Omental fat pad (tissue), 4 donors: ENCODE results near the gene FDPS. TPM values are rescaled to one million over a fixed set of nuclear protein-coding genes. Genes with fewer than 3 reads are reported as not detected.
"Not testable (repeated sequence)": the region's sequence is repeated elsewhere in the genome, so short reads cannot be mapped to it uniquely, and the experiment has no call there.

ENCODE experiments used
- ATAC-seq: fragments of 150-250 bp; one replicate; pipeline ENCODE4 v1.9.1; 2016; ENCODE audit warnings: mild to moderate bottlenecking, moderate library complexity; ENCODE audit not compliant: low FRiP score
- DNase-seq: peaks from one replicate; pipeline ENCODE4 v3.0.0-alpha.2; 2019; ENCODE audit warnings: low spot score
- total RNA-seq, 4 donors: library from RNA; depleted of rRNA; stranded (reverse); fragments of >200 nt; gene quantifications; one replicate each; pipeline ENCODE4 v1.1.0, GENCODE V29; 2016
- TF ChIP-seq, protein P1 (sequence below), 3 donors: fragments of 450-650 bp; IDR thresholded peaks; one replicate each; pipeline ENCODE4 v1.5.1; 2016 to 2017; ENCODE audit warnings: antibody characterized with exemption in 3 of 3, mild to moderate bottlenecking in 3 of 3, moderate library complexity in 2 of 3

Gene FDPS
- total RNA-seq, 4 donors from 2014 or later = 73.9 to 151 (median 87.7) TPM

DNA sequence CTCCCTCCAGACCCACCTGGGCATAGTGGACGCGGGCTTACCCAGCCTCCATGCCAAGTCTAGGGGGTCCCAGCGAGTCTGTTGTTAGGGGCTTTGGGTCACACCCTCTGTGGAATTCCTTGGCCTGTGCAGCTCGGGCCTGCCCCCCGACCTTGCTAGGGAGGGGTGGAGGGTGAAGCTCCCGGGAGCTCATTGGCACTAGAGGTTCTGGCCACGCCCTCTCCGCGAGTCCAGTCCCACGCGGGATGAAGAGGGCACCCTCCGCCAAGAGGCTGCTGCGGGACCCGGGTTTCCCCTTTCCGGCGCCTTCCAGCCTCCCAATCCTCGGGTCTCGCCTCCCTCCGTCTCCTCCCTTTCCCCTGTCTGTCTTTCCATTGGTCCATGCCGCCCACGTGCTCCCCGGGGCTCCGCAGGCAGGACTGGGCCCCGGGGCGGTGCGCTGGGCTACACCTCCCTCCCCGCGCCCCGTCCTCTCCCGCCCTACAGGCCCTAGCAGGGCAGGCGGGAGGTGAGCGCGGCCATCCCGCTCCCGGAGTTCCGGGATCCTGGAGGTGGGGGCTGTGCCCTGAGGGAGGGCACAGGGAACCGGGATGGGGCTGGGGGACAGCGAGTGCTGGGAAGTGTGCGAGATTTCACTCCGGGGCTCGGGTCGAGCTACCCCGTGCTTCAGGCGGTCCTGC lies 15.5 kb downstream of the FDPS start:
- ATAC-seq (peak; percentile 83), DNase-seq (peak; percentile 77)
- TF ChIP-seq, protein P1, sequence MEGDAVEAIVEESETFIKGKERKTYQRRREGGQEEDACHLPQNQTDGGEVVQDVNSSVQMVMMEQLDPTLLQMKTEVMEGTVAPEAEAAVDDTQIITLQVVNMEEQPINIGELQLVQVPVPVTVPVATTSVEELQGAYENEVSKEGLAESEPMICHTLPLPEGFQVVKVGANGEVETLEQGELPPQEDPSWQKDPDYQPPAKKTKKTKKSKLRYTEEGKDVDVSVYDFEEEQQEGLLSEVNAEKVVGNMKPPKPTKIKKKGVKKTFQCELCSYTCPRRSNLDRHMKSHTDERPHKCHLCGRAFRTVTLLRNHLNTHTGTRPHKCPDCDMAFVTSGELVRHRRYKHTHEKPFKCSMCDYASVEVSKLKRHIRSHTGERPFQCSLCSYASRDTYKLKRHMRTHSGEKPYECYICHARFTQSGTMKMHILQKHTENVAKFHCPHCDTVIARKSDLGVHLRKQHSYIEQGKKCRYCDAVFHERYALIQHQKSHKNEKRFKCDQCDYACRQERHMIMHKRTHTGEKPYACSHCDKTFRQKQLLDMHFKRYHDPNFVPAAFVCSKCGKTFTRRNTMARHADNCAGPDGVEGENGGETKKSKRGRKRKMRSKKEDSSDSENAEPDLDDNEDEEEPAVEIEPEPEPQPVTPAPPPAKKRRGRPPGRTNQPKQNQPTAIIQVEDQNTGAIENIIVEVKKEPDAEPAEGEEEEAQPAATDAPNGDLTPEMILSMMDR (IDR thresholded peaks at IDR 0.05) = no peak

DNA sequence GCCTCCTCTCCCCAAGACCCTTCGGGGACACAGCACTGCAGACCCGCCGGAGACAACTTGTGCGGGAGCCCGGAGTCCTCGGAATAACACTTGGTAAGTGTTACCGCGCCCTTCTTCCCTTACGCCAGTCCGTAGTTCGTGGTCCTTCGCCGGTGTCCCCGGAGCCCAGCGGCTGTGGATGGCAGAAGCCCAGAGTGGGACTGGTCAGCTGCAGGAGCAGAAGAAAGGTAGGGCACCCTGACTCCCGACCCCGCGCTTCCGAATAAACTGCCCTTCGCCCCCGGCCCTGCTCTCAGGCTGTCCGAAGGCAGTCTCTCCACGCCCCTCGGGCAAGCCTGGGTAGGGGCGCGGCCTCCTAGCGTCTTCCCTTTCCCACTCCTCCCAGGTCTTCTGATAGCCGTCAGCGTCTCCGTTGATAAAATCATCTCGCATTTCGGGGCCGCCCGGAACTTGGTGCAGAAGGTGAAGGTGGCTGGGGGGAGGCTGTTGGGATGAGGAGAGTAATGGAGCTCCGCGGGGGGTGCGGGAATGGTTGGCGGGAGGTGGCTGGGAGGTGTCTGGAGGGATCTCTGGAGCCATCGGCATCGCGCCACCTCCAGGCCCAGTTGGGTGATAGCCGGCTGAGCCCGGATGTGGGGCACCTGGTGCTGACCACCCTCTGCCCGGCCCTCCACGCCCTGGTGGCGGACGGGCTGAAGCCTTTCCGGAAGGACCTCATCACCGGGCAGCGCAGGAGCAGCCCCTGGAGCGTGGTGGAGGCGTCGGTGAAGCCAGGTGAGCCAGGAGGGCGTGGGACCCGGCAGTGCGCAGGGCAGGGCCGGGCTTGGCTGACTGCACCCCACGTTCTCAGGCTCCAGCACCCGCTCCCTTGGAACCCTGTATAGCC lies 16.3 kb downstream of the FDPS start:
- ATAC-seq = peak; percentile 8
- TF ChIP-seq, protein P1 (IDR thresholded peaks at IDR 0.05) = no peak
- no peak for DNase-seq

DNA sequence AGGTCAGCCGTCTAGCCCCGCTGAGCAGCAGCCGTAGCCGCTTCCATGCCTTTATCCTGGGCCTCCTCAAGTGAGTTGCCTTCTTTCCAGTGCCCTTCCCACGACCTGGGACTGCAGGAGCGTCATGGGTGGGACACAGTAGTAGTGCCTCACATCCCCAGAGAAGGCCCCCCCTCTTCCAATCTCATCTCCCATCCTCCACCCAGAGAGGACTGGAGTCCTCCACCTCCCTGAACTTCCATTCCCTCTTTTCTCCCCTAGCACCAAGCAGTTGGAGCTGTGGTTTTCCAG lies 16.9 kb downstream of the FDPS start:
- TF ChIP-seq, protein P1 (IDR thresholded peaks at IDR 0.05) = no peak
- DNase-seq (no peak), ATAC-seq (no peak)

DNA sequence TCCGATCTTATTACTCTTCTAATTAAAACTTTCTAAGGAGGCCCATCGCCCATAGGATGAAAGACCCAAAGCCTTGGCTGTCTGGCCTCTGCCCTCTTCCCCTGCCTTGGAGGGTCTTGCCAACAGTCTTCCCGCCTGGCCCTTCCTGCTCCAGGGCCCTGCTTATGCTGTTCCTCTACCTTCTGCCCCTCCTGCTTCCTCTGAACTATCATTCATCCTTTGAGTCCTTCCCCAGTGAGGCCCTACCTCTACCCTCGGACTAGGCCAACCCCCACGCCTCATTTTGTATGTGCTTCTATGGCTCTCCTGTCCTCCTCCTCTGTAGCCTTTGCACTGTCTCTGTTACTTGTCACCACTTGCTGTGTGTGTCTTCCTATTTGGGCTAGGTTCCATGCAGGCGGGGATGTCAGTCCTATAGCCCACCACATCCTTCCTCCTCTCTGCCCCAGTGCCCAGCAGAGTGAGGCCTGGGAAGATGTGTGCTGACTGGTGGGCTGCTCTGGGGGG lies 17.4 kb downstream of the FDPS start:
- TF ChIP-seq, protein P1 (IDR thresholded peaks at IDR 0.05) = no peak
- DNase-seq (no peak), ATAC-seq (no peak)

DNA sequence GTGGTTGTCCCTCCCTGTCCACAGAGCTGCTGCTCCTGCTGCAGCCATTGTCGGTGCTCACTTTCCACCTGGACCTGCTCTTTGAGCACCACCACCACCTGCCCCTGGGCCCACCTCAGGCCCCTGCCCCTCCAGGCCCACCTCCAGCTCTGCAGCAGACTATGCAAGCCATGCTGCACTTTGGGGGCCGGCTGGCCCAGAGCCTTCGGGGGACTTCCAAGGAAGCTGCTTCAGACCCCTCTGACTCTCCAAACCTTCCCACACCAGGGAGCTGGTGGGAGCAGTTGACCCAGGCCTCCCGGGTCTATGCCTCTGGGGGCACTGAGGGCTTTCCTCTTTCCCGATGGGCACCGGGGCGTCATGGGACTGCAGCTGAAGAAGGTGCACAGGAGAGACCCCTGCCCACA lies 18.0 kb downstream of the FDPS start:
- ATAC-seq (no peak), DNase-seq (no peak)
- TF ChIP-seq, protein P1 (IDR thresholded peaks at IDR 0.05) = no peak

DNA sequence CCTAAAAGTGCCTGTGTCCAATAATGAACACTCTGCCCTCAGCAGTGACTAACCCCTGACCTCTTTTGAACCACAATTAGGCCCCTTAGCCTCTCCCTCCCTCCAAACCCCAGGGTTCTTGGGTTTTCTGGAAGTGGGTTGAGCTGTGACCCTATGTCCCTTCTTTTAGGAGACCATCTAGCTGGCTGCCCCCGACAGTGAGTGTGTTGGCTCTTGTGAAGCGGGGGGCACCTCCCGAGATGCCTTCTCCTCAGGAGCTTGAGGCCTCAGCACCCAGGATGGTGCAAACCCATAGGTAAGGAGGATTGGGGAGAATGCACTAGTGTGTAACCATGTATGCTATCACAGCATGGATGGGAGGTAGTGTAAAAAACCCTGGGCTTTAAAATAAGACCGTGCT lies 19.3 kb downstream of the FDPS start:
- DNase-seq (no peak), ATAC-seq (no peak)
- TF ChIP-seq, protein P1 (IDR thresholded peaks at IDR 0.05) = no peak

DNA sequence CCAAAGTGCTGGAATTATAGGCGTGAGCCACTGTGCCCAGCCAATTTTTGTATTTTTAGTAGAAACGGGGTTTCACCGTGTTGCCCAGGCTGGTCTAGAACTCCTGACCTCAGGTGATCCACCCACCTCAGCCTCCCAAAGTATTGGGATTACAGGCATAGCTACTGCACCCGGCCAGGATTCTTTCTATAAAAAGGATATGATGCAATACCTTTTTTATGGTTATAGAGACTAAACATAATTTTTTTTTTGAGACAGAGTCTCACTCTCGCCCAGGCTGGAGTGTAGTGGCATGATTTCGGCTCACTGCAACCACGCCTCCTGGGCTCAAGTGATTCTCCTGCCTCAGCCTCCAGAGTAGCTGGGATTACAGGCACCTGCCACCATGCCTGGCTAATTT lies 20.2 kb downstream of the FDPS start:
- not testable (repeated sequence) for ATAC-seq, DNase-seq
